Vein endothelial cell (primary cell): ENCODE measurements around the gene IDH1. TPM values are rescaled to one million over a fixed set of nuclear protein-coding genes. Genes with fewer than 3 reads are reported as not detected.

Experiments used
- total RNA-seq: library from RNA; depleted of rRNA; stranded (reverse); fragments of >200 nt; gene quantifications from 2 replicates; pipeline ENCODE4 v1.2.3, GENCODE V29; 2012

The IDH1 gene
- total RNA-seq = 54.9 and 112 TPM in 2 replicates

DNA sequence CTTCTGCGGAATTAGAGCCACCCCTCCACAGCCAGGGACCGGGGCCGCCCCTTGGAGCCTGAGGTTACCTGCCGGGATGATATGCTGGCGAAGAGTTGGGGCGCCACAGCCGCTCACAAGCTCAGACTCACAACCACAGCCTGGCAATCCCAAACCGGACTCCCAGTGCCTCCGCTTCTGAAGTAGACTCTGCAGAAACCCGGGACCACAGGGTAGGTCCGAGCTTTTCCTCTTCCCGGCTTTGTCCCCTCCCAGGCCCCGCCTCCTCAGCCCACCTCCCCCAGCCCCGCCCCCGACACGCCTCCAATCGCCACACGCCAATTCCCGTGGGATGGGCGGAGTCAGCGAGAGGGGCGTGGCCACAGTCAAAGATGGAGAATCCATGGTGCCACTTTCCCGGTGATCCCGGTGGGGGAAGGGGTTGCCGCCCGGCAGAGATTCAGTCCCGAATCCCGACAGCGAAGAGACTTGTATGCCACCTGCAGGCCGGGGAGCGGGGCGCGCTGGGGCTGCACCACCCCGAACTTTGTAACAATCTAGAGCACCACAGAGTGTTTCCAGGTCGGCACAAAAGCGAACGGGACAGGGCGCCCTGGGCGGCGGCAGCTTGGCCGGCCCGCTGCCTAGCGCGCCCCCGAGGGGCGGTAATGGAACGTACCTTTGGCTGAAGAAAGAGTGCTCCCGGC lies at the start of gene IDH1:
Gene IDH1, minus strand, starts transcription at position 201 of the 686 bp plus-strand sequence. CDS start 3,520 bp downstream, outside the sequence.

GRCh38 chr2:208265801-208266552 lies 11.1 kb upstream of the IDH1 start, which contains the start of gene PIKFYVE:
TSS of gene PIKFYVE (plus strand) at chr2:208266255. CDS start at chr2:208271520, 5,265 bp downstream.

DNA sequence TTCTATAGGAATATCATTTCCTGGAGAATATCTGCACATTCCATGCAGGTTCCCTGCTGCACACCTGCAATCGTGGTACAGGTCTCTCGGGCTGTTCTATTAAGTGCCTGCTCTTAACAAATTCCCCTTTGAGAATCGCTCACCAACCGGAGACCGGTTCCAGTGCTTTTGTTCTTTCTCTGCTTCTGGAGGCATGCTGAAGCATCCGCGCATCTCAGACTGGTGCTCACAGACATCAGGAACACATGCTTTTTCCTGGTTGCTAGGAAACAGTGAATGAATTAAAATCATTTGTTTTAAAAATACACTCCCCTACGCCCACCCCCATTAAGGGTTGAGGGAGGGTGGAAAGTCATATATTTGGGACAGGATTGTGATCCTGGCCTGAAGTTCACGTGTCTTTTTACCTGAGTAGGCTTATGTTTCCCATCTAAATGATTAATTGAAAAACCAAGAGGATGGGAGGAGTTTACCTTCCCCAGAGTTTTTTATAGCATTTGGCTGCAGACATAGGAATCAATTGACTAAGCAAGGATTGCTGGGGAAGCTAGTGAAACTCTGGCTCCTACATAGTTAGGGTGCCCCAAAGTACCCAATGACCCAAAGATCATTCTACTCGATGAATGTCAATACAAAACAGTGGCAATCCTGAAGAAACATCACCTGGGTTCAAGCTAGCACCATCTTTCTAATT lies 64.9 kb downstream of the IDH1 start, which contains the start of gene C2orf80:
Gene C2orf80, minus strand, starts transcription at position 221 of the 694 bp plus-strand sequence. CDS start 3,044 bp downstream, outside the sequence.

Other genes starting within 250 kb of the IDH1 start
- gene PLEKHM3, start 229.5 kb downstream of the IDH1 start, total RNA-seq = 11.5 and 12.4 TPM in 2 replicates
- not detected in 2 replicates for gene CRYGD, start 130.5 kb downstream of the IDH1 start, total RNA-seq
- not detected in 2 replicates for gene CRYGC, start 125.2 kb downstream of the IDH1 start, total RNA-seq
- gene CRYGB, start 108.9 kb downstream of the IDH1 start, total RNA-seq = not detected in 2 replicates
- gene CRYGA, start 91.5 kb downstream of the IDH1 start, total RNA-seq = not detected in 2 replicates
- gene C2orf80, start 65.0 kb downstream of the IDH1 start, total RNA-seq = not detected in 2 replicates
- gene PIKFYVE, start 11.2 kb upstream of the IDH1 start, total RNA-seq = 33.3 and 39.1 TPM in 2 replicates
- gene PTH2R, start 151.7 kb upstream of the IDH1 start, total RNA-seq = not detected in 2 replicates